Neural progenitor cell (in vitro differentiated cells): ENCODE data around the gene DCTPP1.

Source experiments
- CTCF ChIP-seq: fragments of 200-600 bp; sonication (generic); IDR thresholded peaks from 2 replicates; pipeline ENCODE4 v1.5.1; 2017; ENCODE audit warnings: antibody characterized with exemption, mild to moderate bottlenecking
- EZH2phosphoT487 ChIP-seq: fragments of 200-600 bp; sonication (generic); IDR thresholded peaks from 2 replicates; pipeline ENCODE4 v1.6.1; 2017; ENCODE audit warnings: antibody characterized with exemption

- TF ChIP-seq CTCF = no peak
- TF ChIP-seq EZH2phosphoT487 = no peak
Observed at GRCh38 chr16:30406795-30407101, 23.1 kb downstream of the DCTPP1 start.
